SH-SY5Y (cell line): Measurements from ENCODE around the gene ANKRD28.

ENCODE experiments used
- GATA2 ChIP-seq: IDR thresholded peaks from 2 replicates; pipeline ENCODE4 v1.6.1; 2011; ENCODE audit warnings: mild to moderate bottlenecking, low read depth, low read length
- GATA3 ChIP-seq: IDR thresholded peaks from 2 replicates; pipeline ENCODE4 v1.6.1; 2011; ENCODE audit warnings: low read depth, mild to moderate bottlenecking, low read length, moderate library complexity

Gene ANKRD28

GRCh38 chr3:15632212-15632580, 165.6 kb downstream of the ANKRD28 start:
- TF ChIP-seq GATA3 = no peak
- TF ChIP-seq GATA2 = no peak

DNA sequence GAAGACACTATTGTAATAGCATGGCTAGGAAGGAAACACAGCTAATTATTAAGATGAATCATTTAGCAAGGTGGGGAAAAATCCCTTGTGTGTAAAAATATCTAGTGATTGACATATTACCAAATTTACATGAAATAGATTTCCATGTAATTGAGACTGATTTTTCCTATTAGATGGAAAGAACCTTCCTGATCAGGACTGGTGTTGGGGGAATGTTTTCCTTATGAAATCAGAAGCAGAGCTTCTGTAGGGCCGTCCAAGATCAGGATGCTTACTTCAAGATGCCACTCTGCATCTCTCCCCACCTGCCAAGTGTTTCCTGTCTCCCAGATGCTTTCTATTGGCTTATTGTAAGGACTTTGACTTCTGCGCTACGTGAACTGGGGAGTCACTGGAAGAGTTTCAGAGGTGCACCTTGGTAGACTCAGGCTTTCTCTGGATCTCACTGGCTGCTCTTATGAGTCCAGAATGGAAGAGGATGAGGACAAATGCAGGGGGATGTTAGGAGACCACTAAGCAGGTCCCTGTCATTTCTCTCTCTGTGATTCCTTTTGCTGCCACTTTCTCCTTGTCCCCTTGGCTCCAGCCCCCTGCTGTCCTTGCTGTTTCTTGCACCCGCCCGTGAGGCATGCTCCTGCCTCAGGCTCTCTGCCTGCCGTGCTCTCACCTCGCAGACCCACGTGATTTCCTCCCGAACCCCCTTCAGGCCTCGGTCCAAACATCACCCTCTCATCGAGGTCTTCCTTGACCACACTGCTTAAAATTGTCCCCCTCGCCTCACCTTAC, 166.2 kb downstream of the ANKRD28 start:
- no peak for TF ChIP-seq GATA3
- no peak for TF ChIP-seq GATA2

DNA sequence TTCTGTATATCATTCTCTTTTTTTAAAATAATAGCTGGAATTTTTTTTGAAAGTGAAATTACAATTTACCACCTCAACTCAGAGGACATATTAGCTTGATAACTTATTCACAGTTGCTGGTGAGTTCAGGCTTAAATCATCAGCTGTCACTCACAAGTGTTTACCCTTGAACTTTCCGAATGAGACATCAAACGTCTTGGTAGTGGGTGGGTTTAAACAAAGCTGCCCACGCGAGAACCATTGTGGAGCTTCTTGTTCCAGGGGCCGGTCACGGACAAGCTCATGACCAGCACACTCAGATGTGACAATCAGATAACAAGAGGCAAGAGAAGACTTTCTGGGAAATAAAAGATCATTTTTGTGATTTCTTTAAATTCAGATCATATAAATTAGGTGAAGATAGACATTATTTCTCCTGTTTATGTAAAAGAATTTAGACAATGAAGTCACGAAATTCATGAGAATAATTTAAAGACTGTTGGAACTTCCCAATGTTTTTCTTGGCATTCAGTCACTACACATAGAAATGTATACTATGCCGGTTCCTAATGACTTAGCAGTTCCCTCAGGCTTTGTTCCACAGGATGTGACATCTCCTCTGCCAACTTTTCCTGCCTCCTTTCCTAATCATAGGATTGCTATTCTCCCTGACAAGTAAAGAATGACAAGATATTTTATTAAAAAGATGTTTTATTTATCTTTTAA, 167.0 kb downstream of the ANKRD28 start:
- TF ChIP-seq GATA3 (no peak), GATA2 (0 out of 2 replicates have a peak, but pooled peaks have one; percentile 13)

GRCh38 chr3:15629860-15630597, 167.8 kb downstream of the ANKRD28 start:
- no peak for TF ChIP-seq GATA3
- no peak for TF ChIP-seq GATA2

DNA sequence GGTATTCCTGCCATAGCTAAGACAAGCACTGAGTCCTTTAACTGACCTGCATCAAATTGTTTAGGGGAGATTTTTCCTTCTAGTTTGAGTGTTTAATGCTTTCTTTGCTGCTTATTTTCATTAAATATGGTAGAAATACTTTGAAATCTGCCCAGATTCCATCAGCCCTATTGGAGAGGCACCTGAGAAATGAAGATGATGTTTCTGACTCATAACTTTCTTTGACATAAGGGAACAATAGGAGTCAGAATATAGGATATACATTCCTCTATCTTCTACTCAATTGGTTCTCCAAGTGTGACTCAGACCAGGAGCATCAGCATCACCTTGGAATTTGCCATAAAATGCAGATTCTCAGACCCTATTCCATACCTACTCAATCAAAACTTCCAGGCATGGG, 168.8 kb downstream of the ANKRD28 start:
- no peak for TF ChIP-seq GATA3

- TF ChIP-seq GATA2 (no peak), GATA3 (no peak)
Observed at GRCh38 chr3:15623535-15624440, 174.0 kb downstream of the ANKRD28 start.
